OCI-LY3 (cell line): Measurements from ENCODE around the gene NAA16.

Source experiments
- H2AFZ ChIP-seq: fragments of 200-600, 300-600 bp; shearing (Covaris generic); 2 replicates; pipeline ENCODE4 v1.6.0; 2014; ENCODE audit warnings: antibody characterized with exemption, low read depth, low read length
- H3K27ac ChIP-seq: fragments of 200-600, 300-600 bp; sonication (generic); 2 replicates; pipeline ENCODE4 v1.5.1; 2014; ENCODE audit warnings: mild to moderate bottlenecking, low read length, moderate library complexity, mixed read lengths
- H3K27me3 ChIP-seq: fragments of 200-600, 300-600 bp; sonication (generic); 2 replicates; pipeline ENCODE4 v1.6.1; 2014; ENCODE audit warnings: low read depth, low read length, mixed read lengths
- H3K36me3 ChIP-seq: fragments of 200-600, 300-600 bp; sonication (generic); replicated peaks from 2 replicates; pipeline ENCODE3; 2014; ENCODE audit warnings: low read depth, low read length, mixed read lengths
- H3K4me1 ChIP-seq: fragments of 300-600, 200-600 bp; sonication (generic); 2 replicates; pipeline ENCODE4 v1.6.1; 2014; ENCODE audit warnings: low read length, mixed read lengths
- H3K4me2 ChIP-seq: fragments of 200-600, 300-600 bp; sonication (generic); 2 replicates; pipeline ENCODE4 v1.6.1; 2014; ENCODE audit warnings: low read length, mixed read lengths
- H3K4me3 ChIP-seq: fragments of 300-600, 200-600 bp; sonication (generic); 2 replicates; pipeline ENCODE4 v1.5.1; 2014; ENCODE audit warnings: antibody characterized with exemption, mild to moderate bottlenecking, low read length, moderate library complexity
- H3K79me2 ChIP-seq: fragments of 300-600, 200-600 bp; shearing (Covaris generic); 2 replicates; pipeline ENCODE4 v1.6.1; 2014; ENCODE audit warnings: mild to moderate bottlenecking, low read length, mixed read lengths
- H3K9ac ChIP-seq: fragments of 300-600, 200-600 bp; shearing (Covaris generic); 2 replicates; pipeline ENCODE4 v1.6.0; 2014; ENCODE audit warnings: mild to moderate bottlenecking, low read length, moderate library complexity
- H3K9me3 ChIP-seq: fragments of 200-600, 300-600 bp; shearing (Covaris generic); 2 replicates; pipeline ENCODE4 v1.6.1; 2014; ENCODE audit warnings: low read length, mixed read lengths; ENCODE audit not compliant: insufficient read depth
- H4K20me1 ChIP-seq: fragments of 200-600, 300-600 bp; sonication (generic); 2 replicates; pipeline ENCODE4 v1.6.1; 2016; ENCODE audit warnings: low read length, mixed read lengths; ENCODE audit not compliant: insufficient read depth
- EZH2phosphoT487 ChIP-seq: fragments of 200-600 bp; shearing (Covaris generic); IDR thresholded peaks from 2 replicates; pipeline ENCODE4 v1.6.1; 2018; ENCODE audit warnings: antibody characterized with exemption, mixed run types, low read depth
- TF ChIP-seq, protein P1 (sequence below): fragments of 200-600, 300-600 bp; sonication (generic); IDR thresholded peaks from 2 replicates; pipeline ENCODE4 v1.5.1; 2014; ENCODE audit warnings: antibody characterized with exemption, low read length, low read depth

Gene NAA16

DNA sequence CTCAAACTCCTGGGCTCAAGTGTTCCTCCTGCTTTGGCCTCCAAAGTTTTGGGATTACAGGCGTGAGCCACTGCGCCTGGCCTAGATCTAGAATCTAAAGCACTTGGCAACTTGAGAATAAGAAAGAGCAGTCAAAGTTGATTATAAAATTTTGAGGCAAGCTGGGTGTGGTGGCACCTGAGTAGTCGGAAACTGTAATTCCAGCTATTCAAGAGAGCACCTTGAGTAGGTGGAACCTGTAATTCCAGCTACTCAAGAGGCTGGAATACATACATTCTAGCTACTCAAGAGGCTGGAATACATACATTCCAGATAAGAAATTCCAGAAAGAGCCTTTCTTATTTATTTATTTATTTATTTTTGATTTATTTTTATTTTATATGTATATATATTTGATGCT is 8.3 kb upstream of the NAA16 start:
- no peak overlapping the region for H3K27ac ChIP-seq
- no peak for TF ChIP-seq EZH2phosphoT487
- TF ChIP-seq, protein P1, sequence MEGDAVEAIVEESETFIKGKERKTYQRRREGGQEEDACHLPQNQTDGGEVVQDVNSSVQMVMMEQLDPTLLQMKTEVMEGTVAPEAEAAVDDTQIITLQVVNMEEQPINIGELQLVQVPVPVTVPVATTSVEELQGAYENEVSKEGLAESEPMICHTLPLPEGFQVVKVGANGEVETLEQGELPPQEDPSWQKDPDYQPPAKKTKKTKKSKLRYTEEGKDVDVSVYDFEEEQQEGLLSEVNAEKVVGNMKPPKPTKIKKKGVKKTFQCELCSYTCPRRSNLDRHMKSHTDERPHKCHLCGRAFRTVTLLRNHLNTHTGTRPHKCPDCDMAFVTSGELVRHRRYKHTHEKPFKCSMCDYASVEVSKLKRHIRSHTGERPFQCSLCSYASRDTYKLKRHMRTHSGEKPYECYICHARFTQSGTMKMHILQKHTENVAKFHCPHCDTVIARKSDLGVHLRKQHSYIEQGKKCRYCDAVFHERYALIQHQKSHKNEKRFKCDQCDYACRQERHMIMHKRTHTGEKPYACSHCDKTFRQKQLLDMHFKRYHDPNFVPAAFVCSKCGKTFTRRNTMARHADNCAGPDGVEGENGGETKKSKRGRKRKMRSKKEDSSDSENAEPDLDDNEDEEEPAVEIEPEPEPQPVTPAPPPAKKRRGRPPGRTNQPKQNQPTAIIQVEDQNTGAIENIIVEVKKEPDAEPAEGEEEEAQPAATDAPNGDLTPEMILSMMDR, result no peak

GRCh38 chr13:41304551-41304950 is 6.5 kb upstream of the NAA16 start:
- Histone ChIP-seq H3K9me3 (no peaks in the 10 kb centered on the region), H3K4me3 (no peak overlapping the region), H3K79me2 (no peaks in the 10 kb centered on the region), H3K36me3 (no peaks in the 10 kb centered on the region), H2AFZ (no peak overlapping the region), H3K9ac (no peak overlapping the region), H4K20me1 (no peaks in the 10 kb centered on the region), H3K27me3 (no peaks in the 10 kb centered on the region), H3K27ac (no peak overlapping the region), H3K4me2 (no peak overlapping the region), H3K4me1 (peaks cover 10% of the 10 kb centered on the region)
- no peak for TF ChIP-seq EZH2phosphoT487
- TF ChIP-seq, protein P1, result no peak

More for the DNA sequence above, 8.3 kb upstream of the NAA16 start:
- Histone ChIP-seq H3K4me2 (no peak overlapping the region), H3K4me1 (peaks cover 16% of the 10 kb centered on the region), H3K4me3 (no peak overlapping the region), H3K36me3 (no peaks in the 10 kb centered on the region), H3K9ac (no peak overlapping the region), H3K27me3 (no peaks in the 10 kb centered on the region), H4K20me1 (no peaks in the 10 kb centered on the region), H2AFZ (no peak overlapping the region), H3K79me2 (no peaks in the 10 kb centered on the region), H3K9me3 (no peaks in the 10 kb centered on the region)

DNA sequence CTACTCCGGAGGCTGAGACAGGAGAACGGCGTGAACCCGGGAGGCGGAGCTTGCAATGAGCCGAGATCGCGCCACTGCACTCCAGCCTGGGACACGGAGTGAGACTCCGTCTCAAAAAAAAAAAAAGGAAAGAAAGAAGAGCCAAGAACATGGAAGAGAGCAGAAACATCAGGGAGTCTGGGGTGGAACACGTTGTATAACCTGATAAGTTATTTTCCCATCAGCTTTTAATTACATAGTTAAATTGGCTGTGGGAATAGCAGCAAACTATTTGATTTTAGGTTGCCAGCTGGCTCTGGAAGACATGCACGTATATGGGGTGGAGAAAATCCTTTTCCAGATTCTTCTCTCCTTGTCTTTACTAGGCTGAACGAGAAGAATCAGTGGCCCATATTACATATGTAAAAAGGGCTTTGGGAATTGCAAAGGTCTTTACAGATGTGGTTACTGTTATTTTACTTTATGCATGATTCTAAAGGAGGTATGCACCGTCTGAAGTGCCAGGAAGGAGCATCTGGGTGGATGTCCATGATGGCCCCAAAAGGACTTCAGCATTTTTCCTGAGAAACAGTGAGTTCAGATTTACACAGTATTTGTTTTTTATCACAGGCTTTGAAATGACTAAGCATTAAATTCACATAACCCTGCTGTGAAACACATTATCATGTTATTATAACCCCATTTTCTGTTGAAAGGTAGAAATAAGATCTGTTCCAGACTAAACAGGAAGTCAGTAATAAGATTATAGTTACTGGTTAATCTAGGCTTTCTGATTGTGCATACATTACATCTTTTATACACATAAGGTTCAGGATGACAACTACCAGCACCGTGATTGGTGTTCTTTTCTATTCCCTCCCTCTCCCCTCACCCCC is 4.6 kb upstream of the NAA16 start:
- Histone ChIP-seq H3K27me3 (no peaks in the 10 kb centered on the region), H2AFZ (no peak overlapping the region)
- TF ChIP-seq, protein P1, result no peak
- no peak for TF ChIP-seq EZH2phosphoT487

GRCh38 chr13:41307884-41308640 is 3.0 kb upstream of the NAA16 start:
- no peak overlapping the region for H3K4me3 ChIP-seq
- H3K36me3 ChIP-seq, result no peaks in the 10 kb centered on the region
- H3K4me1 ChIP-seq, result peaks cover 8% of the 10 kb centered on the region
- no peaks in the 10 kb centered on the region for H3K27me3 ChIP-seq
- H3K4me2 ChIP-seq, result no peak overlapping the region
- peaks cover 20% of the 10 kb centered on the region for H3K79me2 ChIP-seq
- no peaks in the 10 kb centered on the region for H3K9me3 ChIP-seq
- TF ChIP-seq, protein P1, result no peak
- no peak for TF ChIP-seq EZH2phosphoT487
- H2AFZ ChIP-seq, result no peak overlapping the region
- H4K20me1 ChIP-seq, result peaks cover 9% of the 10 kb centered on the region
- no peak overlapping the region for H3K9ac ChIP-seq
- H3K27ac ChIP-seq, result no peak overlapping the region

More for the DNA sequence above, 4.6 kb upstream of the NAA16 start:
- H4K20me1 ChIP-seq, result no peaks in the 10 kb centered on the region
- no peak overlapping the region for H3K4me2 ChIP-seq
- no peaks in the 10 kb centered on the region for H3K9me3 ChIP-seq
- no peaks in the 10 kb centered on the region for H3K36me3 ChIP-seq
- H3K4me1 ChIP-seq, result peaks cover 5% of the 10 kb centered on the region
- no peak overlapping the region for H3K27ac ChIP-seq
- peaks cover 4% of the 10 kb centered on the region for H3K79me2 ChIP-seq
- H3K9ac ChIP-seq, result no peak overlapping the region
- no peak overlapping the region for H3K4me3 ChIP-seq
